GM18498 (cell line): Measurements from ENCODE around the gene IQGAP2.
"Not testable (repeated sequence)": the region's sequence is repeated elsewhere in the genome, so short reads cannot be mapped to it uniquely, and the experiment has no call there.

Experiments
- ATAC-seq: cut with Tn5 transposase; IDR thresholded peaks from one replicate; pipeline ENCODE4 v1.9.1; 2021; ENCODE audit warnings: mild to moderate bottlenecking, moderate library complexity; ENCODE audit not compliant: unreplicated experiment

Gene IQGAP2

GRCh38 chr5:76412511-76412910, 9.4 kb downstream of the IQGAP2 start:
- no peak for ATAC-seq

GRCh38 chr5:76413746-76414145, 10.7 kb downstream of the IQGAP2 start:
- no peak for ATAC-seq

GRCh38 chr5:76414788-76415187, 11.7 kb downstream of the IQGAP2 start:
- ATAC-seq = no peak

GRCh38 chr5:76415855-76416254, 12.8 kb downstream of the IQGAP2 start:
- ATAC-seq = no peak

GRCh38 chr5:76419597-76420298, 16.7 kb downstream of the IQGAP2 start:
- no peak for ATAC-seq

- no peak for ATAC-seq
These were observed 19.1 kb downstream of the IQGAP2 start for GRCh38 chr5:76422227-76422626.

- no peak for ATAC-seq
These were observed 19.7 kb downstream of the IQGAP2 start for GRCh38 chr5:76422742-76423141.

- ATAC-seq = no peak
These were observed 22.1 kb downstream of the IQGAP2 start for GRCh38 chr5:76425146-76425545.

GRCh38 chr5:76425928-76426804, 23.1 kb downstream of the IQGAP2 start:
- no peak for ATAC-seq

- ATAC-seq = no peak
These were observed 24.4 kb downstream of the IQGAP2 start for GRCh38 chr5:76427206-76428140.

GRCh38 chr5:76428550-76428949, 25.5 kb downstream of the IQGAP2 start:
- not testable (repeated sequence) for ATAC-seq

- ATAC-seq = no peak
These were observed 30.2 kb downstream of the IQGAP2 start for GRCh38 chr5:76433261-76433660.

- not testable (repeated sequence) for ATAC-seq
These were observed 34.4 kb downstream of the IQGAP2 start for GRCh38 chr5:76437507-76437906.

GRCh38 chr5:76438025-76438424, 34.9 kb downstream of the IQGAP2 start:
- no peak for ATAC-seq

GRCh38 chr5:76439201-76439600, 36.1 kb downstream of the IQGAP2 start:
- ATAC-seq = no peak

GRCh38 chr5:76439929-76440328, 36.8 kb downstream of the IQGAP2 start:
- no peak for ATAC-seq

- no peak for ATAC-seq
These were observed 38.0 kb downstream of the IQGAP2 start for GRCh38 chr5:76441101-76441500.

GRCh38 chr5:76441890-76442673, 39.0 kb downstream of the IQGAP2 start:
- ATAC-seq = no peak

GRCh38 chr5:76443066-76443800, 40.1 kb downstream of the IQGAP2 start:
- no peak for ATAC-seq

GRCh38 chr5:76445063-76445462, 42.0 kb downstream of the IQGAP2 start:
- no peak for ATAC-seq
